H9 (cell line): ENCODE results near the gene AHNAK2. TPM values are rescaled to one million over a fixed set of nuclear protein-coding genes. Genes with fewer than 3 reads are reported as not detected.

Source experiments
- DNase-seq: peaks from one replicate; pipeline ENCODE4 v3.0.0-alpha.2; 2017
- H2AFZ ChIP-seq: one replicate; pipeline ENCODE4 v1.6.1; 2013; ENCODE audit warnings: mild to moderate bottlenecking, low read length, control low read depth, moderate library complexity
- H2AK5ac ChIP-seq: 2 replicates; pipeline ENCODE4 v1.6.1; 2013; ENCODE audit warnings: low read length, control low read depth, mixed read lengths; ENCODE audit not compliant: insufficient read length
- H2BK120ac ChIP-seq: one replicate; pipeline ENCODE4 v1.6.1; 2013; ENCODE audit warnings: low read depth, mild to moderate bottlenecking, low read length, control low read depth, inconsistent platforms; ENCODE audit not compliant: poor library complexity, severe bottlenecking
- H2BK12ac ChIP-seq: 2 replicates; pipeline ENCODE4 v1.6.1; 2013; ENCODE audit warnings: low read length, control low read depth, mixed read lengths, low read depth; ENCODE audit not compliant: insufficient read length
- H2BK15ac ChIP-seq: 2 replicates; pipeline ENCODE4 v1.6.1; 2013; ENCODE audit warnings: low read depth, low read length, control low read depth
- H2BK20ac ChIP-seq: one replicate; pipeline ENCODE4 v1.6.1; 2013; ENCODE audit warnings: low read depth, mild to moderate bottlenecking, low read length, control low read depth, inconsistent platforms; ENCODE audit not compliant: poor library complexity, severe bottlenecking
- H2BK5ac ChIP-seq: 2 replicates; pipeline ENCODE4 v1.6.1; 2013; ENCODE audit warnings: low read length, control low read depth, mixed read lengths; ENCODE audit not compliant: insufficient read length
- H3K14ac ChIP-seq: 2 replicates; pipeline ENCODE4 v1.6.1; 2013; ENCODE audit warnings: low read length, control low read depth; ENCODE audit not compliant: insufficient read depth
- H3K18ac ChIP-seq: 2 replicates; pipeline ENCODE4 v1.6.1; 2013; ENCODE audit warnings: low read depth, mild to moderate bottlenecking, mixed read lengths, low read length, control low read depth; ENCODE audit not compliant: insufficient read length
- H3K23ac ChIP-seq: 2 replicates; pipeline ENCODE4 v1.6.1; 2013; ENCODE audit warnings: low read length, control low read depth, mixed read lengths, low read depth; ENCODE audit not compliant: insufficient read length
- H3K23me2 ChIP-seq: 2 replicates; pipeline ENCODE4 v1.6.1; 2013; ENCODE audit warnings: low read depth, mild to moderate bottlenecking, mixed read lengths, low read length, control low read depth; ENCODE audit not compliant: insufficient read length, poor library complexity, severe bottlenecking
- H3K27ac ChIP-seq: 2 replicates; pipeline ENCODE4 v1.5.1; 2013; ENCODE audit warnings: low read length, control low read depth, mixed read lengths, low read depth; ENCODE audit not compliant: insufficient read length
- H3K27me3 ChIP-seq: 2 replicates; pipeline ENCODE4 v1.6.1; 2013; ENCODE audit warnings: low read length, control low read depth, inconsistent platforms; ENCODE audit not compliant: insufficient read depth
- H3K4ac ChIP-seq: 2 replicates; pipeline ENCODE4 v1.6.1; 2013; ENCODE audit warnings: low read depth, mild to moderate bottlenecking, control low read depth, inconsistent platforms, low read length, moderate library complexity
- H3K4me1 ChIP-seq: 2 replicates; pipeline ENCODE4 v1.6.1; 2013; ENCODE audit warnings: low read length, control low read depth, inconsistent platforms; ENCODE audit not compliant: insufficient read depth
- H3K4me2 ChIP-seq: 2 replicates; pipeline ENCODE4 v1.6.1; 2013; ENCODE audit warnings: low read length, control low read depth, mixed read lengths; ENCODE audit not compliant: insufficient read length, insufficient read depth
- H3K56ac ChIP-seq: 2 replicates; pipeline ENCODE4 v1.6.1; 2013; ENCODE audit warnings: low read depth, mild to moderate bottlenecking, mixed read lengths, low read length, control low read depth; ENCODE audit not compliant: insufficient read length
- H3K79me1 ChIP-seq: 2 replicates; pipeline ENCODE4 v1.6.1; 2013; ENCODE audit warnings: low read depth, mild to moderate bottlenecking, moderate library complexity, low read length, control low read depth, inconsistent platforms; ENCODE audit not compliant: insufficient read depth, poor library complexity, severe bottlenecking
- H3K79me2 ChIP-seq: 2 replicates; pipeline ENCODE4 v1.6.1; 2013; ENCODE audit warnings: low read length, control low read depth, inconsistent platforms; ENCODE audit not compliant: insufficient read depth
- H3K9ac ChIP-seq: 2 replicates; pipeline ENCODE4 v1.6.1; 2013; ENCODE audit warnings: low read length, control low read depth, mixed read lengths; ENCODE audit not compliant: insufficient read length; ENCODE audit errors: extremely low read depth
- H3K9me3 ChIP-seq: one replicate; pipeline ENCODE4 v1.6.1; 2013; ENCODE audit warnings: low read depth, low read length, inconsistent platforms; ENCODE audit not compliant: control insufficient read depth
- H3T11ph ChIP-seq: one replicate; pipeline ENCODE4 v1.6.1; 2013; ENCODE audit warnings: mild to moderate bottlenecking, low read length, control low read depth, inconsistent platforms
- H4K20me1 ChIP-seq: one replicate; pipeline ENCODE4 v1.6.1; 2013; ENCODE audit not compliant: control insufficient read depth, insufficient read length, insufficient read depth
- H4K5ac ChIP-seq: 2 replicates; pipeline ENCODE4 v1.6.1; 2013; ENCODE audit warnings: low read depth, mild to moderate bottlenecking, mixed read lengths, low read length, control low read depth; ENCODE audit not compliant: insufficient read length
- H4K8ac ChIP-seq: replicated peaks from 2 replicates; pipeline ENCODE4 v1.6.1; 2013; ENCODE audit warnings: low read length, control low read depth, mixed read lengths, low read depth; ENCODE audit not compliant: insufficient read length
- H4K91ac ChIP-seq: 2 replicates; pipeline ENCODE4 v1.6.1; 2013; ENCODE audit warnings: low read depth, mild to moderate bottlenecking, moderate library complexity, mixed read lengths, low read length, control low read depth; ENCODE audit not compliant: insufficient read length
- H3K27ac Mint-ChIP-seq, 3 experiments: 2 replicates in 2 of 3; 3 replicates in 1 of 3; pipeline ENCODE4 v1.8.0; 2020 to 2021; ENCODE audit warnings: mixed read lengths in 3 of 3, mild to moderate bottlenecking in 1 of 3, moderate library complexity in 1 of 3
- H3K27me3 Mint-ChIP-seq: 2 replicates; pipeline ENCODE4 v1.8.0; 2021; ENCODE audit warnings: low read depth, mild to moderate bottlenecking, moderate library complexity, mixed read lengths
- H3K36me3 Mint-ChIP-seq, 3 experiments: 2 replicates in 2 of 3; 3 replicates in 1 of 3; pipeline ENCODE4 v1.8.0; 2020 to 2021; ENCODE audit warnings: low read depth in 3 of 3, mixed read lengths in 3 of 3; ENCODE audit not compliant: insufficient read depth in 1 of 3
- H3K4me1 Mint-ChIP-seq, 2 experiments: 2 replicates each; pipeline ENCODE4 v1.8.0; 2020; ENCODE audit warnings: mixed read lengths in 2 of 2
- H3K4me3 Mint-ChIP-seq, 2 experiments: 2 replicates in 1 of 2; 3 replicates in 1 of 2; pipeline ENCODE4 v1.8.0; 2020 to 2021; ENCODE audit warnings: mild to moderate bottlenecking in 2 of 2, mixed read lengths in 2 of 2, moderate library complexity in 1 of 2
- H3K9me3 Mint-ChIP-seq, 2 experiments: 2 replicates in 1 of 2; 3 replicates in 1 of 2; pipeline ENCODE4 v1.8.0; 2020; ENCODE audit warnings: mild to moderate bottlenecking in 2 of 2, mixed read lengths in 2 of 2, moderate library complexity in 1 of 2
- CTCF ChIP-seq: fragments of 200-600 bp; sonication (generic); conservative IDR thresholded peaks from 3 replicates; pipeline ENCODE4 v1.8.0; 2021; ENCODE audit warnings: antibody characterized with exemption, mild to moderate bottlenecking
- WGBS: extraction: QIAGEN DNeasy Blood & Tissue Kit; methylation state at CpG from one replicate; pipeline ENCODE4 v1.1.7; 2013; ENCODE audit warnings: missing lambda C conversion rate, low lambda C conversion rate, mixed read lengths; ENCODE audit not compliant: insufficient read length; ENCODE audit errors: extremely low coverage; 5-methylcytosine and 5-hydroxymethylcytosine counted together
- total RNA-seq: library from RNA; stranded (reverse); gene quantifications from 2 replicates; pipeline ENCODE4 v1.2.1, GENCODE V29; 2021

The AHNAK2 gene
- total RNA-seq, 1 experiment from 2014 or later: 2.8 TPM

GRCh38 chr14:104936361-104937155 is 41.6 kb downstream of the AHNAK2 start:
- Histone ChIP-seq H3K27me3 (peaks cover 24% of the 10 kb centered on the region; the same call in 1 of the 2 replicates), H2BK5ac (no peak overlapping the region), H4K91ac (no peak overlapping the region), H3K23me2 (no peaks in the 10 kb centered on the region), H2BK120ac (no peak overlapping the region), H2AFZ (no peak overlapping the region), H2BK15ac (no peak overlapping the region), H3K27ac (no peak overlapping the region), H3K79me1 (no peaks in the 10 kb centered on the region), H3K9me3 (no peaks in the 10 kb centered on the region), H2BK20ac (no peak overlapping the region), H4K5ac (no peak overlapping the region), H3K4ac (no peak overlapping the region), H3K79me2 (no peaks in the 10 kb centered on the region), H3K18ac (no peak overlapping the region), H3K4me2 (no peak overlapping the region), H4K8ac (no peak overlapping the region), H2BK12ac (no peak overlapping the region), H4K20me1 (no peaks in the 10 kb centered on the region), H3K9ac (no peak overlapping the region), H3K56ac (no peak overlapping the region), H2AK5ac (no peak overlapping the region), H3K14ac (no peak overlapping the region), H3K4me1 (no peaks in the 10 kb centered on the region), H3K23ac (no peak overlapping the region), H3T11ph (no peak overlapping the region)
- Mint-ChIP-seq H3K9me3 (peaks cover 0 to 6% of the 10 kb centered on the region in 2 experiments; a peak in 3 of 5 replicates), H3K27me3 (peaks cover 91% of the 10 kb centered on the region), H3K27ac (no peak overlapping the region), H3K4me3 (no peak overlapping the region), H3K36me3 (no peaks in the 10 kb centered on the region), H3K4me1 (peaks cover 2 to 12% of the 10 kb centered on the region in 2 experiments; a peak in 3 of 4 replicates)
- TF ChIP-seq CTCF: no peak
- DNase-seq: no peak
- WGBS: no CpG with 5 or more reads among the region's 10 CpGs
